Kidney capillary endothelial cell (primary cell): ENCODE results near the gene BSND.

ENCODE experiments used
- DNase-seq: peaks from one replicate; pipeline ENCODE4 v3.0.0-alpha.2; 2018; ENCODE audit warnings: low spot score

The BSND gene

DNA sequence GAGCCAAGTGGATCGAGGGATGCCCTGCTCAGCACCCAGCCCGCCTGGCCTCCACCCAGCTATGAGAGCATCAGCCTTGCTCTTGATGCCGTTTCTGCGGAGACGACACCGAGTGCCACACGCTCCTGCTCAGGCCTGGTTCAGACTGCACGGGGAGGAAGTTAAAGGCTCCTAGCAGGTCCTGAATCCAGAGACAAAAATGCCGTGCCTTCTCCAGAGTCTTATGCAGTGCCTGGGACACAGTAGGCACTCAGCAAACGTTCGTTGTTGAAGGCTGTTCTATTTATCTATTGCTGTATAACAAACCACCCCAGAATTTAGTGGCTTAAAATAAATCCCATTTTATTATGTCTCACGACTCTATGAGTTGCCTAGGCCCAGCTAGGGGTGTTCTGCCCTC, 6.8 kb upstream of the BSND start:
- DNase-seq: no peak

DNA sequence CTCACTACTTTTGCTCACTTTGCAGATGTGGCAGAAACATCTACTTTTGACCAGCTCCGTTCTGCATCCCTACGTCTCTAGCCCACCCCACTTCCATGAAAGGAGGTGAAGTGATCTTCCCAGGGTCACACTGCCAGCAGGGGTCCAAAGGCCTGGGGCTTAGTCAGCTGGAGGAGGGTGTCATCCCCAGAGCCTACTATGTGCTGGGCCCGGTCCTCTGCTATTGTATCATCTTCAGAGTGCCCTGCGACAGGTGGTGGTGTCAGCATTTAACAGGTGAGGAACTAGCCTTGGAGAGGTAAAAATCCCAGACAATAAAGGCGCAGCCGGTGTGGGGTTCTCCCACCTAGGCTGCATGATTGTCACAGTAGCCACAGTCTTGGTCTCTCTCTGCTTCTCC, 5.6 kb upstream of the BSND start:
- no peak for DNase-seq

DNA sequence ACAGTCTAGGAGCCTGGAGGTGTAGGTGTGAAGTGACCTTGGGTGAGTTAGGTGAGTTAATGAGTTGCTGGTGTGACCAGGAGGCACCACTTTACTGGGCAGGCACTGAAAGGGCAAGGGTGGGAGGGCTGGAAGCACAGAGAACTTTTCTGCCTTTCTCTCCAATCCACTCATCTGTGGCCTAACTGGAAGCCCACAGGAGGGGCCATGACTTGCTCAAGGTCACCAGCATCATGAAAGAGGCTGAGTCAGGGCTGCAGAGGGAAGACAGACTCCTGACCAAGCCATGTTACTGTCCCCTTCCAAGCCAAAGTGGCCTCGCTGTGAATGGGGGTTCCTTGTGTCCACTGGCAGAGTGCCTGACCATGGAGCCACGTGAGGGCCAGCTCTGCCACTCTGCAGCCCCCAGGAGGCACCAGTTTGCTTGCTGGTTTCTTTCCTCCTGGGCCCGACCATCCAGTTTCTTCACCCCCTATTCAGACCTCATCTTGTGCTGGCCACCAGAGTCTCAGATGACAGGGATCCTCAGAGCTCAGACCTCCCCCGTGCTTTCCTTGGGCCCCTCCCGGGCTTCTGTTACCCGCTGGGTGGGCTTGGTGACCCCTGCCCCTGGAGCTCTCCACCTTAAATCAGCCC, 4.3 kb upstream of the BSND start:
- no peak for DNase-seq

DNA sequence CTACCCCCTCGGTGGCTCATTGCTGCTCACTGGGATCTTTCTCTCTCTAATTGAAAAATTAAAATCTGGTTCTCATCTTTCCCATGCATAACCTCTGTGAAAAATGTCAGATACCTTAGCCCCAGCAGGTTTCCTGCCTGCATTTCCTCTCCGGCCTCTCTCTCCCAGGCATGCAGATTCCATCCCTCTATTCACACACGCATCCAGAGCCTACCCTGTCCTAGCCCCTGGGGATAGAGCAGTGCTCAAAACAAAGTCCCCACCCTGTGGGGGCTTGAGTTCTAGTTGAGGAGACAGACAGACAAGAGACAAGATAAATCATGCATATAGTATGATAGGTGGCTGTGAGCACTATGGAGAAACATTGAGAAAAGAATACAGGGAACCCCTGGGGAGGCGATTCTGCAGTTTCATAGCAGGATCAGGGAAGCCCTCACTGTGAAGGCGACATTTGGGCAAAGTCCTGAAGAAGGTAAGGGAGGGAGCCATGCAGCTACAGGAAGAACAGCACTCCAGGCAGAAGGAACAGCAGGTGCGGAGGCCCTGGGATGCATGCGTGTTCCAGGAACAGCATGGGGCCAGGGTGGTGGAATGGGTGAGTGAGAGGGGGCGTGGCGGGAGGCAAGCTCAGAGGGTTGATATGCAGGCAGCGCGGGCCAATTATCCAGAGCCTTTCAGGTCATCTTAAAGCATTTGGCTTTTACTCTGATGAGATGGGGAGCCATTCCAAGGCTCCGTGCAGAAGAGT, 3.5 kb upstream of the BSND start:
- DNase-seq: no peak

DNA sequence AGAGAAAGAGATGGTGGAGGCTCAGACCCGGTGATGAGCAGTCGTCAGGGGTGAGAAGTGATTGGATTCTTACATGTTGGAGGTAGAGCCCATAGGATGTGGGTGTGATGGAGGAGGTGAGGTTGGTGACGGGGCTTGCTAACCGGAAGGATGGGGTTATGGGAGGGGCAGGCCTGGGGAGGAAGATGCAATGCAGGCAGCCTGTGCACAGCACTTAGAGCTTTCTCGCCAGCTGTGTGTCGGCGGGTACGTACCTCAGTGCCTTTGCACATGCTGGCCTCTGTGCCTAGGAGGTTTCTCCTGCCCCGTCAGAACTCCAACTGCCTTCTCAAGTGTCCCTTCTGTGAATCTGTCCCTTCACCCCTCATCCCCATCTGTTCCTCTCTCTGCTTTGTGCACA, 2.9 kb upstream of the BSND start:
- no peak for DNase-seq

DNA sequence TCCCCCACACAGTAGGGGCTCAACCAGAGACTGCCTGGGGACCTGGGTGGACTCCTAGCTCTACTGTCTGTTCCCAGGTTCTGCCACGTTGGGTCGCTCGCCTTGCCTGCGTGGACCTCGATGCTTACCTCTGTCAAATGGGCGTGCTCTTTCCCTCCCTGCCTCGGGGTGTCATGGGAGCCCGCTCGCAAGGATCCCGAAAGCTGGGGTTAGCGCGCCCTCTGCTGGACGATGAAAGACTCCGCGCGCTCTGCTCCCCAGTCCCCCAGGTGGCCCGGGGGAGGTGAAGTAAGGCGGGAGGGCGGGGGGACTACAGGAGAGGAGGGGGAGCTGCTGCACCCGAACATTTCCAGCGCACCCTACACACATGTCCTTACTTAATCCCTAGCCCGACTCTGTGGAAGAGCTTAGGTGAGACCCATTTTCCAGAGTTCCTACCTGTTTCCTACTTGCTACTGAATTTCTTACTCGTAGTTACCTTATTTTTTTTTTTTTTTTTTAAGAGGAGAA, 2.3 kb upstream of the BSND start:
- DNase-seq: peak; percentile 50

DNA sequence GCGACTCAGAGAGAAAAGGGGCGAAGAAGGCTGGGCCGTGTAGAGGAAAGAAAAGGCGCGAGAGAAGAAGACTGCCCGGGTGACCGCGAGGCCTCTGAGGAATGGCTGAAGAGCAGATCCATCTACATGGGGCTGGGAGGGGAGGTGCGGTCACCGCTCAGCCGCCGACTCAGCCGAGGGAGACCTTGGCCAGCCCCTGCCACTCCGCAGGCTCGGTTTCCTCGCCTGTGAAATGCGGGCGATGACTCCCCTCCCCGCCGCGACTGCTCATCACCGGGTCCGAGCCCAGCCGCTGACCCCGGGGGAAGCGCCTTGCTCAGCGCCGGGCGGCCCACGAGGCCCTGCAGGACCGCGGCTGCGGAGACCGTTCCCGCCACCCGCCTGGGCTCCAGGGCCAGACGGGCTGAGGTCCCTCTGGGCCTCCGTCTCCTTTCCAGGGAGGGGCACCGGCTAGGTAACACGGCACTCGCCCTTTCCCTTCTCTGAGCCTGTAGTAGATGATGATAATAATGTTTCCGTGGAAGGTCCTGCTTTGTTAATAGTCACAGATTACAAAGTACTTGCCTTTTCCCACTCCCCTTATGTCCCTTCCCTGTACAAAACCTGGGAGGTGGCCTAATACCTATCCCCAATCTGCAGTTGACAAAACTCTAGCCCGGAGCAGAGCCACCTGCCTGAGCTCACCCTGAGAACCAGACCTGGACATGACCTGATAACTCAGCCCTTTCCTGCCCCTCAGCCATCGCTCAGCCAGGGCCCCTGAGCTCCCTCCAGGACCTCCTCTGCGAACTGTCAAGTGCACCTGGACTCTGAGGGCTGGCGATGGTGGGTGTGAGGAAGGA, 1.6 kb upstream of the BSND start:
- no peak for DNase-seq

DNA sequence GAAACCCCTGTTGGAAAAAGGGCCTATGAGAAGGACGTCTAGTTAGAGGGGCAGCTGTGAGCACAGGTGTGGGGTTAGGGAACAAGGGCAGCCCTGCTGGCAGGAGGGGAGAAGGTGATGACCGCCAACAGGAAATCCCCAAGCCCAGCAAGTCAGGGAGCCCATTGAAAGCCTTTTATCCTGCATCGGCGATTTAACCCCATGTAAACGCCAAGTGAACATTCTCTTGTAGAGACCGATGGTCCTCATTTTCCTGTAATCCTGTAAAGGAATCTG, 1.1 kb upstream of the BSND start:
- no peak for DNase-seq

DNA sequence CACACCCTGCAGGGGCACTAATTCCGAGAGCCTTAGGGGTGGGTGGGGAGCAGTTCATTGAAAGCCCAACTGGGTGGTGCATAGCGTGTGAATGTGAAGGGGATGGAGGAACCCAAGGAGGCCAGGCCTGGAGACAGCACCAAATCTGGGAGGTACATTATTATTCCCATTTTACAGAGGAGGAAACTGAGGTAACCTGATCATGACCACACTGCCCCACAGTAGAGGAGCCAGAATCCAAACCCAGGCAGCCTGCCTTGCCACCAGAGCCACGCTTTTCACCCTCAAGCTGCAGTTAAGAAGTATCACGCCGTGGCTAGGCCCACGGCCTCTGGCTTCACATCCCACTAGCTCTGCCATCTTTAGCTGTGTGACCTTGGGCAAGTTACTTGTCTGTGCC, 633 bp upstream of the BSND start:
- DNase-seq: no peak

DNA sequence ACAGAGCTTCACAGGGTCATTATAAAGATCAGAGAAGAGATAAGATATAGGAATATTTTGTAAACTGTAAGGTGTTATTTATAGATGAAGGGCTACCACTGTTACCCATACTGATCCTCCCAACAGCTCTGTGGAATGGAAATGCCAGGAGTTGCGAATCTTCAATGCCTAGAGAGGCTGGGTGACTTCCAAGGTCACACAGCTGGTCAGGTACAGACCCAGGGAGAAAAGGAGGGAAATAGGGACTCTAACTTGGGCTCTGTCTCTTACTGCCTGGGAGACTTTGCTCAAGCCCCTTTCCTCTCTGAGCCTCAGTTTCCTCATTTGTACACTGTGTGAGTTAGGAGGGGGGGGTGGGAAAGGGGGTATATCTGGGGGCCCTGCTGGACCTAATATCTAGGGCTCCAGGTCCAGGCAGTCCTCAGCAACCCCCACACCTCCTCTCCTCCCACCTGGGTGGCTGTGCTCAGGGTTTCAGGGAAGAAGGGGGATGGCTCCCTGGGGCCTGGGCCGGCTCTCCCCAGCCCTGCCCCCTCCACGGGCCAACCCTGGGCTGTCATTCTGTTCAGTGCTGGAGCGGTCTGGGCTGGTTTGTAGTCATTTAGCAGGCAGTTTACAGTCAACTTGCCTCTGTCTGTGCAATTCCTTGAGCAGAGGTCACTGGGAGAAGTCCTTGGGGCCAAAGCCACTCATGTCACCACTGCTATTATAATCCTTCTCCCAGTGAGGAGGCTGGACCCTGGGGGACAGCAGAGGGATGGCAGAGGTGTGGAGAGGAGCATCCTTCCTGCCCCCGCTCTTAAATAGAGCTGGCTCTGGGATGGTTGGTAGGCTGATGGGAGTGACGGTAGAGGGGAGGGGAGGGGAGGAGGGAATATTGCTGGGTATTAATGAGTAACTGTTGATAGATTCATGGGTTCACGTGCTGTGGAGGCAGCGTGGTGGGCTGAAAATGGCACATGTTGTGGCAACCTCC, 1.7 kb downstream of the BSND start:
- no peak for DNase-seq

DNA sequence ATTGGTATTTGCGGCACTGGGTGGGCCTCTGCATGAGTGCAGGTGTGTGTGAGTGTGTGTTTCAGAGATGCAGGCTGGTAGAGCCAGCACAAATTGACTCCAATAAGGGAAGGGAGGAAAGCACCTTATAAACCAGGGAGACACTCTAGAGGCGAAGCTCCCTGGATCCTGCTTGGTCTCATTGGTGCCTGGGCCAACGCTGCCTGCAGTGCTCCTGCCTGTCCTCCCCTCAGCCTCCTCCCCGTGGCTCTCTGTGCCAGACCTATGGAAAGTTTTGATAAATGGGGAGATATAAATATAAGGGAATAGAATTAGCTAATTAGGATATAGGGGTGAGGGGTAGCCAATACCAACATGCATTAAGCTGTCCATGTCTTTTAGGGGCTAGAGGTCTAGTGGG, 2.6 kb downstream of the BSND start:
- DNase-seq: no peak

DNA sequence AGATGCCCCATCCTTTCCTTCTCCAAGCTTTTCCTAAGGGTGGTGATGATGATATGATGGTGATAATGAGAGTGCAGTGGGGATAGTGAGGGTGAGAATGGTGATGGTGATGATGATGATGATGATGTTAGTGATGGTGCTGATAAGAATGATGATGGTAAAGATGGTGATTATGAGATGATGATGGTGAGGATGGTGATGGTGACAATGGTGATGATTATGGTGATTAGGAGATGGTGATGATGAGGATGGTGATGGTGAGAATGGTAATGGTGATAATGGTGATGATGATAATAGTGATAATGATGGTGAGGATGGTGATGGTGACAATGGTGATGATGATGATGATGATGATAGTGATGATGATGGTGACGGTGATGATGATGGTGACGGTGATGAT, 4.0 kb downstream of the BSND start:
- DNase-seq: no peak

DNA sequence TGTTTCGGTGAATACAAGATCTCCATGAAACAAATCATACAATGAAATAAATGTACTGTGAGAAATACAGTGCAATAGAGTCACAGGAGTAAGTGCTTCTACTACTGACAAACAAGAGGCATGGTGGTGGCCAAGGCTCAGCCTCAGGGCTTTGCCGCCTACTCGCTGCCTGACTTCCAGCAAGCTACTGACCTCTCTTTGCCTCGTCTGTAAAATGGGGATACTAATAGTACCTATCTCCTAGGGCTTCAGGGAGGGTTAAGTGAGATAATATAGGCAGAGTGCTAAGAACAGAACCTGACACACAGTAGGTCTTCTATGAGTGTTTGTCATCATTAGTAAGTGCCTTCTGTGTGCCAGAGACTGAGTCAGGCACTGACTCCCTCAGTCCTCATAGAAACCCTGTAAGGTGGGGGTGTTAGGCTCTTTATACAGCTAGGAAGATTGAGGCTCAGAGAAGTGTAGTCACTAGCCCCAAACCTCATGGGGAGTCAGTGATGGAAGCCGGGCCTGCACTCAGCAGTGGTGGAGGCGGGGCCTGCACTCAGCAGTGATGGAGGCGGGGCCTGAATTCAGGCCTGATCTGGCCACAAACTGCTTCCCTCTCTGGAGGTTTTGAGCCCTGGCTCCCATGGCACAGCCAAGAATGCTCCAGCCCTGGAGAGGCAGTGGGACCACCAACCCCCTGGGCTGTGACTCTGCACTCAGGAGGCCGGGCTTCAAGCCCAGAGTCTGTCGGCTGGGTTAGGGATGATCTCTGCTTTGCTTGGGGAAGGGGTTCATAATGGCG, 6.8 kb downstream of the BSND start:
- DNase-seq: no peak

DNA sequence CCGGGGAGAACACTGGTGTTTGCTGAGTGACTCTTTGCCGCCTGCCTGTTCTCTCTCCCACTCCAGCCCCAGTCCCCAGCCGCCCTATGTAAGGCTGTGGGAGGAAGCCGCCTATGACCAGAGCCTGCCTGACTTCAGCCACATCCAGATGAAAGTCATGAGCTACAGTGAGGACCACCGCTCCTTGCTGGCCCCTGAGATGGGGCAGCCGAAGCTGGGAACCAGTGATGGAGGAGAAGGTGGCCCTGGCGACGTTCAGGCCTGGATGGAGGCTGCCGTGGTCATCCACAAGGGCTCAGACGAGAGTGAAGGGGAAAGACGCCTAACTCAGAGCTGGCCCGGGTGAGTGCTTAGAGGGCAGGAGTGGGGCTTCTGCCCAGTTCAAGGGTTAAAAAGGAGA, 8.2 kb downstream of the BSND start:
- DNase-seq: no peak

DNA sequence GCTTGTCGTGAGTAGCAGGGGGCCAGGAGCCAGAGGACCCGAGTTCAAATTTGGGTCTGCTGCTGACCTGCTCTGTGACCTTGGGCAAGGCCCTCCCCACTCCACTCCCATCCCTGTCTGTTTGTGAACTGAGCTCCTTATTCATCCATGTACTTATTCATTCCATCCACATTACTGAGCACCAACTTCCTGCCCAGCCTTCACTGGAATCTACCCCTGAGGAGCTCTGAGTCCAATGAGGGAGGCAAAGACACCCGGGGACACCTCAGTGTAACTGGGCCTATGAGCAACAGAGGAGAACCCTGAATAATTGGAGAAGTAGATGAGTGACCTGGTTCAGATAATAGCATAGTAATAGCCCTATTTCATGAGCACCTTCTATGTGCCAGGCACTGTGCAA, 8.9 kb downstream of the BSND start:
- DNase-seq: no peak

DNA sequence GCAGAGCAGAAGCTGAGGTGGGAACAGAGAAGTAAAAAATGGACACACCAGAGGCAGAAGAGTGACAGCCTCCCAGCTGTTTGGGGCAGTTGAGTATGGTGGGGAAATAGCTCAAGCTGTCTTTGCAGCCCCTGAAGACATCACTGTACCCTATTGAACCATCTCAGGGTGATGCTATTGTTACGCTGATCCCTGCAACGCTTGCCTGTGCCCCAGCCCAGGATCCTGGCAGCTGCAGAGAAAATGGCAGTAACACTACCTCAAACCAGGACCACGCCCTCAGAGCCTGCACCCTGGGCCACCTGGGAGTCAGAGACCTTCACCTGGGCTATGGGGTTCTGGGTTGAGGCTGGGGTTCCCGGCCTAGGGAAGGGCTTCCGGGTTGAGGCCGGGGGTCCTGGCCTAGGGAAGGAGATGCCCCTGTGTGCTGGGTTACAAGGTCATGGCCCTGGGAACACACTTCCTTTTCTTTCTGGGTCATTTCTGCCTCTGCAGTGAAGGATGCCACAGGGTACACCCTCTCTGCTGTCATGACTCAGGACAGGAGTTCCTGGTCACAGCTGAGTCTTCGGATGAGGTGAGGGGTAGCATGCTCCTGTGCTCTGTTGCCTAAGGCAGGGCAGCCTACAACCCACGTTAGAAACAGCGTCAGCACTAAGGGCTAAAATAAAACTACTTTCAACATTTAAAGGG, 11.6 kb downstream of the BSND start:
- DNase-seq: no peak

DNA sequence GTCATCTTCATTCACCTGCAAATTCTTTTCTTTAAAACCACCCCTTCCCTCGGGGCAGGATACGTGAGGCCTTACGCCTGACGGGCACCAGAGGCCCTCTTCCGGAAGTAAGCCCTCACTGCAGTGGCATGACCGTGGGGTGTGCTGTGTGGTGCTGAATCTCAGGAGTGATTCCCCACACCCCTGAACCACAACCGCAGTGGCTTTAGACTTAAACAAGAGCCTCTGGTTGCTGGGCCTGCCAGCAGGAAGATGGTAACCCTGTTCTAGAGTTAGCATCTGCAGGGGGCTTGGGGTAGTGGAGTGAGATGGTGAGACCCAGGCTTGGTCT, 12.1 kb downstream of the BSND start:
- DNase-seq: no peak

DNA sequence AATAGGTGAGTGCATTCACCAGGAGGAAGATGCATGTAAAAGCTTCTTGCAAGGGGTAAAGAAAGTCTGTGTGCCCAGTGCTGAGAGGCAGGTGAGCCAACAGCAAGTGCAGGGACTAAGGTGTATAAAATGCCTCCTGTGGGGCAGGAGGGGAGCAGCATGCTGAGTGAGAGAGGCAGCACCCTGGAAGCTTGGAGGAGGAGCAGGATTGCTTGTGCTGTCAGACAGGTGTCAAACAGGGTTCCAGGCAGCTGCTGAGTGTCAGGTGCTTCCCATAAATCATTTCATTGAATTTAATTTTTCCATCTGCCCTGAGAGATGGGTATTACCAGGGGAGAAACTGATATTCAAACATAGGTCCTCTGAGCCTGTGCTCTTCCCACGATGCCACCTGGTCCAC, 13.9 kb downstream of the BSND start:
- no peak for DNase-seq

DNA sequence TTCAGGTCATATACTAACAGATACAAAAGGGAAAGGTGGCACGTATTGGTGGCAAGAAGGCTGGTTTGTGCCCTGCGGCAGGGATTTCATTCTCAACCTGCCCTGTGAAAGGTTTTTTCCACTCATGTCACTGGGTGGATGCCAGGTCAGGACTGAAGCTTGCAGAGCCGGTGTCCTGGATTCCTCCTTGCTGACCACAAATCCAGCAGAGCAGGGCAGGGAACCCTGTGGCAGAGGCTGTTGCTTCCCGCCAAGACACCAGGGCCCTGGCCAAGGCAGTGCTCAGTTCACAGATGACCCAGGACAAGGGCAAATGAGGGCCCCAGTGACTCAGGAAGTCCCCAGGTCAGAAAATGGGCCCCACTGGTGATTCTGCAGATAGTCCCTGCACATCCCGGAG, 16.4 kb downstream of the BSND start:
- DNase-seq: no peak

DNA sequence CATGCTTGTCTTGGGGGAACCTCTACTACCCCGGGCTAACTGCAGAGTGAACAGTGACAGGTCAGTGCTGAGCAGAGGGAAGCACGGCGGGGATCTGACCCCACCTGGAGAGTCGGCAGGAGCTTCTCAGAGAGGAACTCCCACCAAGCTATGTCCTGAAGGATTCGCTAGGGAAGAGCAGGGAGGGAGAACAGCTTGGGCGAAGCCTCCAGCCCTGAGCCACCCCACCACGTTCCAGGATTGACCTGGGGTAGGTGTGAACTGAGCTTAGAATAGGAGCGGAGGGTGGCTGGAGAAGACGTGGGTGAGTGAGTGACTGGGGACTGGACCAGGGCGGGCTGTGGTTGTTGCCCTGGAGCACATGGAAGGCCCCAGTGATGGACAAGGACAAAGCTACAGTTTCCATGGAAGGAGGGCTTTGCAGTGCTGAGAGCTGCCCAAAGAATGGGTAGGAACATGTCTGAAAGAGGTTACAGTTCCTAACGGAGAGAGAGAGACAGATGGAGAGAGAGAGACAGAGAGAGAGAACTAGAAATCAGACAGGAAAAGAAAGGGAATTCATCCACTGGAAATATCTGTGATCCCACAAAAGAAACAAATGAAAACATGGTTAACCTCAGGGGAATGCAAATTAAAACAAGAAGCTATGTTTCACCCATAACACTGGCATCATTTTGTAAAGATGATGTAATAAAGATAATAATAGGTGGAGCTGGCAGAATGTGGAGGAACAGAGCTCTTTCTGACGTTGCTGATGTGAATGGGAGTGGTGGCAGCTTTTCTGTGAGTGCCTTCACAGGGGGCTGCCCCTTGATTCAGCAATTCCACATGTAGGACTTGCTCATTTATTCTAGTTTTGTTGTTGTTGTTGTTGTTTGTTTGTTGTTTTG, 17.2 kb downstream of the BSND start:
- DNase-seq: no peak
